Measurements from ENCODE around the gene GREB1.

DNA sequence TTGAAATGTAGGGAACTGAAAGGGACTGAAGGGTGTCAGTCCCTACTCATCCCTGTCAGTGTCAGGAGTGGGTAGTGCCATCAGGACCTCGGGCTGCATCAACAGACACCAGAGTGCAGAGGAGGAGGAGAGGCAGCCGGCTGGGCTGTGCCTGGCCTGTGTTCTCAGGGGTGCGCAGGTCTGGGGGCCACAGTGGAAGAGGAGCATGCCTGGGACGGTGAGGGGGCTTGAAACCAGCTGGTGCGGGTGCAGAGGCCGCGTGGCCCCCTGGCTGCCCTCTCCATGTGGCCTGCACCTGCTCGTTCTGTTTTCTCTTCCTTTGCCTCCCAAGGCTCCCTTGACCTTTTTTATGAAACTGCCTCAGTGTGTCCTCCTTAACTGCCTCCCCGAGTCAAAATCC, 94.8 kb downstream of the GREB1 start:
- TF ChIP-seq, protein P1, sequence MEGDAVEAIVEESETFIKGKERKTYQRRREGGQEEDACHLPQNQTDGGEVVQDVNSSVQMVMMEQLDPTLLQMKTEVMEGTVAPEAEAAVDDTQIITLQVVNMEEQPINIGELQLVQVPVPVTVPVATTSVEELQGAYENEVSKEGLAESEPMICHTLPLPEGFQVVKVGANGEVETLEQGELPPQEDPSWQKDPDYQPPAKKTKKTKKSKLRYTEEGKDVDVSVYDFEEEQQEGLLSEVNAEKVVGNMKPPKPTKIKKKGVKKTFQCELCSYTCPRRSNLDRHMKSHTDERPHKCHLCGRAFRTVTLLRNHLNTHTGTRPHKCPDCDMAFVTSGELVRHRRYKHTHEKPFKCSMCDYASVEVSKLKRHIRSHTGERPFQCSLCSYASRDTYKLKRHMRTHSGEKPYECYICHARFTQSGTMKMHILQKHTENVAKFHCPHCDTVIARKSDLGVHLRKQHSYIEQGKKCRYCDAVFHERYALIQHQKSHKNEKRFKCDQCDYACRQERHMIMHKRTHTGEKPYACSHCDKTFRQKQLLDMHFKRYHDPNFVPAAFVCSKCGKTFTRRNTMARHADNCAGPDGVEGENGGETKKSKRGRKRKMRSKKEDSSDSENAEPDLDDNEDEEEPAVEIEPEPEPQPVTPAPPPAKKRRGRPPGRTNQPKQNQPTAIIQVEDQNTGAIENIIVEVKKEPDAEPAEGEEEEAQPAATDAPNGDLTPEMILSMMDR (IDR thresholded peaks at IDR 0.05): no peak
- TF ChIP-seq EZH2 (IDR thresholded peaks at IDR 0.05; ENCODE audit: borderline replicate concordance, insufficient read depth, low read depth, low read length, poor library complexity, severe bottlenecking): no peak

Measured in B cell (primary cell).